Measurements from ENCODE around the gene ANTXR2. TPM values are rescaled to one million over a fixed set of nuclear protein-coding genes. Genes with fewer than 3 reads are reported as not detected.

Gene ANTXR2
- total RNA-seq, 1 donor from 2014 or later: 48.9 TPM

DNA sequence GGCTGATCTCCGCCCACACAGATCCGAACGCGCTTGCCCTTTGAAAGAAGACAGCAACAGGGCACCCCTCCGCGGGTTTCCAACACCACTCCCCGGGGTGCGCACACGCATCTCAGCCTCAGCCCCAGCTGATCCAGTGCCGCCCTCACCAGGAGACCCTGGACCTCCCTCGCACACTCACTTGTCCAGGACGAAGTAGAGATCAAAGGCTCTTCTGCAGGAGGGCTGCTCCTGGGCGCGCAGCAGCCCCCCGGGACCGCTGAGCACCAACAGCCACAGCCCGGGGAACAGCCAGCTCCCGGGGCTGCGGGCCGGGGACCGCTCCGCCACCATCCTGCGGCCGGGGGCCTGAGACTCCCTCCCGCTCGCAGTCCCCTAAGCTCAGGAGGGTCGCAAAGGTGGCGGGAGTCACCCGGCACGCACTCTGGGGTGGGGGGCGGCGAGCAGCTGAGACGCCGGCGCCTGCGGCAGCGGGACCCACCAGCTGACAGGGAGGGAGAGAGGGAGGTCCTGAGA is 743 bp downstream of the ANTXR2 start:
- peak; percentile 64 for DNase-seq
- ATAC-seq: peak; percentile 54

GRCh38 chr4:80071604-80072227 is 1.3 kb downstream of the ANTXR2 start:
- intact Hi-C loops (cut with micrococcal nuclease): no loop called here
- ATAC-seq: no peak
- no peak for DNase-seq

More for the DNA sequence above, 743 bp downstream of the ANTXR2 start:
- intact Hi-C loops (cut with micrococcal nuclease): no loop called here

DNA sequence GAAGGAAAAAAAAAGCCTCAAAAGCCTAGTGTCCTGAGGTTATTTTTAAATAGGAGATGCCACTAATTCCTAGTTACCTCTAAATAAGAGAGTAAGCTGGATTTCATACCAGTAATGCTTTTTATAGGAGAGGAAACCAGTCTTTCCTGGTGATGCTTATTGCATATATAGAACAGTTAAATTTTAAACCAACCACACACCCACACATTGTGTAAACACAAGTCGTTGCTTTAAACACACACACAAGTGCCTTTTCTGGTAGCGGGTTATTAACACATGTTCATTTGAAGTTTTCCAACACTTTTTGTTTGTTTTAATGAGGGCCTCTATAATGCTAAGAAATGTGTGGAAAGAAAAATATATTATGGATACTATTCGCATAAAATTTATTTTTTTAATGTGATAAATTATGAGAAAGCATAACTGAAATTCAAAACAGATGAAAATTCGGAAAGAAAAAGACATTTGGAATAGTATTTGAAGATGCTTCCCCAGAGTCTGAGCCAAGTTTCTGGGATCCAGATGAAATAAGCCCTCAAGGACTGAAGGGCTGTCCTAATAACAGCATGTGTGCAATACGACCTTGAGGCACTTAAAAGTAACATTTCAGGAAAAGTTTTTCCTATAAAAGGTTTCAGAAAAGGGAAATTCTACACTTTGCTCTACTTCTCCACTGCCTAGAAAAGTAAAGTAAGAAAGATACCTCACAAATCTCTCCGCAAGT is 2.0 kb downstream of the ANTXR2 start:
- ATAC-seq (no peak), DNase-seq (no peak)
- intact Hi-C loops (cut with micrococcal nuclease): no loop called here

DNA sequence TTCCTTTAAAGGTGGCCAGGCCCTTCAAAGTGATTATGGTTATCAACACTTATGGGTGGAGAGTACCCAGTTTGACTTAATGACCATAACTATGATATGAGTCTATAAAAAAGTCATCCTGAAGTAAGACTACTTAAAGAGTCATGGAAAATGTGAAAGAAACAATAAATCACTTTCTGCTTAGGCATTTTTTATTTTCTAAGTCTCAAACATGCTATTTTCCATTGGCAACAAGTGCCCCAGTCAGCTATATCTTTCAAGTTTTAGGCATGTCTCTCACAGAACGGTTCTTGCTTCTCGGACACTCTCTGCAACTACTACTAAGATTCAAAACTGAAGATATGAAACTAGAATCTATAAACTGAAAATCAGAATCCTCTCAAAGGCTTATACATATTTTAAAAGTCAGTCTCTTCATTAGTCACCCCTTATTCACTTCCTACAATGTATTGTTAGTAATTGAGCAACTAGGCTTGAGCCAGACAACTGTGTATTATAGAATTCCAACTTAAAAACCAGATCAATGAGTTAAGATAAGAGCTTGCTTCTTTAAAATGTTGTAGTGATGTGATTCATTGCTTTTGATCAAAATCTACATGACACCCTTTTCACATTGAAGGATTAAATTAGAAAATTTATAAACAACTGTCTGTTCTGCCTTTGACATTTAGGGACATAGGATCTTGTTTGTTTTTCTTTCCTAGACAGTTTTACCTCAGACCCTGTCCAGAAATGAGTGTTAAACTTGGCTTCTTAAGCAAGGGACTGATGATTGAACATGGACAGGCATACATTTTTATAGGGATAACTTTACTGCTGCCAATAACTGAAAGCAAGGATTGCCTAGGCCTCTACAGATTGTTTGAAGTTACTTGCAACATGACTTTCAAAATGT is 2.9 kb downstream of the ANTXR2 start:
- DNase-seq: no peak
- ATAC-seq: no peak
- intact Hi-C loops (cut with micrococcal nuclease): no loop called here

DNA sequence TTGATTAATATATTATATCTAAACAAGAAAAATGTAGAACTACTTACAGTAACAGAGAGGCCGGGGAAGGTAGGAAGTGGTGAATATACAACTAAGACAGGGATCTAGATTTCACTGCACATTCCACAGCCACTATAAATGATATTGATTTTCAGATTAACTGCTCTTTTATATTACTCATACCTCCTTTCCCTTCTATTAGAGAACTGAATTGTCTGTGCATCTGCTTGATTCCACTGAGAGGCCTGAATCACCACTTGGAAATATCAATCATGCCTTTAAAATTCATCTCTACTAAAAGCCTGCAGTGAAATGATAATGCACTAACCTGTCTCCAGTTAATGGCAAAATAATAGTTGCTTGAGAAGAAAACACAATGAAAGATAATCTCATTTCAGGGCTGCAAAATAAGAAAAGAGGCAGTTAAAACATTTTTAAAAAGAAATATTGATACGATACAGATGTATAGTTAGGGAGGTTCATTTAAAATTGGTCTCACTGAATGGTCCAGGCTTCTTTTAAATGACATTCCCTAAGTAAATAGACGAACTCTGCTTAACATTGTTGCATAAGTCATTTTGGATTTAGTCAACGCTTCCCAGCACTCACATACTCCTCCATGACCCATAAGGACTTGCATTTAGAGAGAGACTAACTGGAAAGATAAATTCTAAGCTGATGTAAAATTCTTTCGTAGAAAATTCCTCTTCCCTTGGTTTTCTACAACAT is 3.8 kb downstream of the ANTXR2 start:
- no peak for ATAC-seq
- intact Hi-C loops (cut with micrococcal nuclease): no loop called here

DNA sequence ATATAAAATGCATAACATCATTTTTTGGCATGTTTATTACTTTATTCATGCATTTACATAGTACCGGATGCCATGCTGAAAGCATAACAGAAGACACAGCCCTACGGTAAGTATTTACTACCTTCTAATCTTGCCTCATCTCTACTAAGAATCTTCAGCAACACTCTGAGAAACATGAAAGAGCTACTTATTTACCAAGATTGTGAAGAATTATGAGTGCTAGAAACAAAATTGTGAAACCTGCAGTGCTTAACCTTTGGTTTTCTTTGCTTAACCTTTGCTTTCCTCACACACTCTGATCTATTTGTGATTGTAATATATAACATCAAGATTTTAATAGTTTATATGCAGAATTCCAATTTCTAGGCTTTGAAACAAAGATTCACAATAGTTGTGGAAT is 7.4 kb downstream of the ANTXR2 start:
- ATAC-seq (no peak), DNase-seq (no peak)
- intact Hi-C loops (cut with micrococcal nuclease): no loop called here

More for the DNA sequence above, 3.8 kb downstream of the ANTXR2 start:
- no peak for DNase-seq

GRCh38 chr4:80062527-80062926 is 10.5 kb downstream of the ANTXR2 start:
- ATAC-seq (no peak), DNase-seq (no peak)
- intact Hi-C loops (cut with micrococcal nuclease): no loop called here

DNA sequence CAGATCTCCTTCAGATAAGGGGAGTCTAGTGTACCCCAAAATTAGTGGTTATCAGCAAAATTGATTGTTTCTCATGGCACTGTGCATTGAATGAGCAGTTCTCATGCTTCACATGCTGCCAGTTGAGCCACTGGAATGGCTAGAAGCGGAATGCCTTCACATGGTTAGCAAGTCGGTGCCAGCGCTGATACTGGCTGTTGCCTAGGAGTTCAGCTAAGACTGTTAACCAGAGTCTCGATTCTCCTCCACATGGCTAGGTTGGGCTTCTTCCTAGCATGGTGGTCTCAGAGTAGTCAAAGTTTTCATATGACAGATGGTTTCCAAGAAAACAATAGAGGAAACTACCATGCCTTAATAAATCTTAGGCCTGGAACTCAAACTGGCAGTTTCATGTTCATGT is 12.2 kb downstream of the ANTXR2 start:
- DNase-seq: peak; percentile 24
- intact Hi-C loops (cut with micrococcal nuclease): no loop called here

DNA sequence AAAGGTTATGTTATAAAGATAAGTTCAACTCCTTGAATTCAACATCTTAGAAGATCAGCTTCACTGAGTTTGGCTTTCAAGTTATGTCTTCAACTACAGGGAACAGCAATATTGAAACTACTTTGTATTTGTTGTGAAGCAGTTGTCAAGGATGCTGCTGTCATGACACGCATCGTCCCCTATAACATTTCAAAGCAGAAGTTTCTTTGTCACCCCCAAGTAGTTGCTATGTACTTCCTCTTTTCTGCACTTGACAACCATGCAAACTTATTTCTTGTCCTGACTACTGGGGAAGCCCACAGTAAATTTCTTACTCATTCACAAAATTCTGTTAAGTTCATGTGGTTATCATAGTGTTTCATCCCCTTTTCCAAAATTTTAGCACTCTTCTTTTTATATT is 14.3 kb downstream of the ANTXR2 start:
- peak; percentile 58 for ATAC-seq
- intact Hi-C loops (cut with micrococcal nuclease): no loop called here
- DNase-seq: no peak

More for the DNA sequence above, 12.2 kb downstream of the ANTXR2 start:
- ATAC-seq: no peak

DNA sequence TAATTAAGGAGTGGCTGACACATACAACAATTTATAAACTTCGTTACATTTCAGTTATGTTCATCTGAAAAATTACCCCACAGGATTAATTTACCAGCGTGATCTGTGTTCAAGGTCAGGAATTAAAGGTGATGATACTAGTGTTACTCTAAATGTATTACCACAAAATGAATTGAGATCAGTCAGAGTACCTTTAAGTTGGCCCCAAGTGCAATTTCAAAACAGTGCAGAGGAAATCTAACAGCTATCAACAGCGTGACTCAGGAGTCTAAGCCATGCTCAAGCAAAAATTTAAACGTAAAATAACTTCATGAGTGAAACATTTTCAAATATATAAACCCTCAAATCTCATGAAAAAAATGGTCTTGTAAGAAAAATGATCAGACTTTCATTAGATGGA is 18.7 kb downstream of the ANTXR2 start:
- ATAC-seq (no peak), DNase-seq (no peak)

GRCh38 chr4:80053140-80053910 is 19.7 kb downstream of the ANTXR2 start:
- ATAC-seq (no peak), DNase-seq (no peak)
- intact Hi-C loops (cut with micrococcal nuclease): no loop called here

More for the DNA sequence above, 18.7 kb downstream of the ANTXR2 start:
- intact Hi-C loops (cut with micrococcal nuclease): no loop called here

- peak; percentile 63 for ATAC-seq
- no peak for DNase-seq
- intact Hi-C loops (cut with micrococcal nuclease): no loop called here
These were observed 23.1 kb downstream of the ANTXR2 start for GRCh38 chr4:80049813-80050534.

DNA sequence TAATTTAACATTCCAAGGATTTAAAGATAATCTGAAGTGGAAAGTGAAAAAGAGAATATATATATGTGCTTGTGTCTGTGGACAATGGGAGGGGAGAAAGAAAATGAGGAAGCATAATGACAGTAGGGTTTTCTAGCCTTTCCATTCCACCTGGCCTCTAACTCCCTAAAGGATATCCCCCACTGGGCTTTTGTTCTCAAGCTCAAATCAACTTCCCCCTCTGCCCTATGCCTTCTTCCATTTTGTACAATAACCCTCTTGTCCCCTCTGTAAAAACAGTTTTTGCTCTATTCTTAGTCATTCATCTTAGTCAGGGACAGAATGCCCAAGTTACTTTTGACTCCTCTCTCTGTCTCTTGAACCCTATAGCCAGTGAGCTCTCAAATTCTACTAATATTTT is 23.6 kb downstream of the ANTXR2 start:
- ATAC-seq: peak; percentile 12
- intact Hi-C loops (cut with micrococcal nuclease): no loop called here

GRCh38 chr4:80045786-80046185 is 27.2 kb downstream of the ANTXR2 start:
- intact Hi-C loops (cut with micrococcal nuclease): no loop called here
- peak; percentile 58 for ATAC-seq
- no peak for DNase-seq

More for the DNA sequence above, 23.6 kb downstream of the ANTXR2 start:
- no peak for DNase-seq

DNA sequence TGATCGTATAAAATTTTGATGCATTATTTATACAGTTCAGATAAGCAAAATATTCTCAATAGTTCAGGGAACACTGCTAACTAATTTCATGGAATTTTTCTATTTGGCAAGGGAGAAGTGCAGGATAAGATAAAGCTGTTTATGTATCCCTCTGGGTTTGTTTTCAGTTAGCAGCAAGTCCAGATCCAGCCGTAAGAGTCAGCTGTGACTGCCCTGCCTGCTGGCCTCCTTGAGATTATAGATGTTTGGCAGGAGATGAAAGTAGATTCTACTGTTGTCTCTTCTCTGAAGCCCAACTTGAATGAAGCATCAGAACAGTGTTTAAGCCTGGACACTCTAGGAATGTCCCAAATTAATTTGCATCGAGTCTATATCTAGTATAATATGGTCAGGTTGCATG is 29.5 kb downstream of the ANTXR2 start:
- intact Hi-C loops (cut with micrococcal nuclease): no loop called here
- ATAC-seq: peak; percentile 92

GRCh38 chr4:80042821-80043220 is 30.2 kb downstream of the ANTXR2 start:
- DNase-seq (no peak), ATAC-seq (peak; percentile 50)
- intact Hi-C loops (cut with micrococcal nuclease): no loop called here

More for the DNA sequence above, 29.5 kb downstream of the ANTXR2 start:
- peak; percentile 36 for DNase-seq

- intact Hi-C loops (cut with micrococcal nuclease): no loop called here
- DNase-seq (no peak), ATAC-seq (no peak)
These were observed 35.2 kb downstream of the ANTXR2 start for GRCh38 chr4:80037864-80038263.

Data from left ventricle myocardium superior (tissue), 1 donor.